WTC11 (cell line): ENCODE measurements around the gene GRM4. TPM values are rescaled to one million over a fixed set of nuclear protein-coding genes. Genes with fewer than 3 reads are reported as not detected.
A peak's percentile ranks its signal among the peaks of the same experiment; 100 is the strongest.
"Not testable (repeated sequence)": the region's sequence is repeated elsewhere in the genome, so short reads cannot be mapped to it uniquely, and the experiment has no call there.

Experiments used
- ATAC-seq: fragments of 200-7000 bp; cut with Tn5 transposase; 2 replicates; pipeline ENCODE4 v1.10.0; 2021; ENCODE audit warnings: mild to moderate bottlenecking, moderate library complexity
- CTCF ChIA-PET: fragments of 300-600 bp; sonication (Branson Sonifier 250); formaldehyde crosslinking; loops from one replicate; lab custom pipeline; 2021; ENCODE audit warnings: antibody characterized with exemption; lab: Charles Lee
- POLR2A ChIA-PET: fragments of 350-600 bp; sonication (Branson Sonifier 250); formaldehyde crosslinking; loops from one replicate; lab custom pipeline; 2021; ENCODE audit warnings: antibody characterized with exemption; lab: Charles Lee
- DNase-seq: peaks from one replicate; pipeline ENCODE4 v3.0.0; 2021; ENCODE audit warnings: low spot score
- H3K27ac Mint-ChIP-seq: 2 replicates; pipeline ENCODE4 v1.8.0; 2021; ENCODE audit warnings: mixed read lengths
- H3K27me3 Mint-ChIP-seq: 2 replicates; pipeline ENCODE4 v1.8.0; 2021; ENCODE audit warnings: low read depth, mild to moderate bottlenecking, moderate library complexity, mixed read lengths
- H3K36me3 Mint-ChIP-seq: 2 replicates; pipeline ENCODE4 v1.8.0; 2021; ENCODE audit warnings: mixed read lengths
- H3K4me1 Mint-ChIP-seq: 2 replicates; pipeline ENCODE4 v1.8.0; 2022; ENCODE audit warnings: mixed read lengths
- H3K4me3 Mint-ChIP-seq: 2 replicates; pipeline ENCODE4 v1.8.0; 2021; ENCODE audit warnings: mild to moderate bottlenecking, moderate library complexity, mixed read lengths
- H3K9me3 Mint-ChIP-seq: 2 replicates; pipeline ENCODE4 v1.8.0; 2021; ENCODE audit warnings: mixed read lengths
- ATF3 ChIP-seq: sonication (generic); formaldehyde crosslinking; conservative IDR thresholded peaks from 2 replicates; pipeline ENCODE4 v1.8.1; 2022; ENCODE audit warnings: mild to moderate bottlenecking, missing genetic modification reagents
- CREM ChIP-seq: sonication (generic); formaldehyde crosslinking; IDR thresholded peaks from 2 replicates; pipeline ENCODE4 v1.8.1; 2022; ENCODE audit warnings: mild to moderate bottlenecking, missing genetic modification reagents, moderate library complexity
- E2F4 ChIP-seq: sonication (generic); formaldehyde crosslinking; IDR thresholded peaks from 2 replicates; pipeline ENCODE4 v1.8.1; 2022; ENCODE audit warnings: low read depth, mild to moderate bottlenecking, moderate library complexity, missing genetic modification reagents, borderline replicate concordance
- FOXK1 ChIP-seq: sonication (generic); formaldehyde crosslinking; IDR thresholded peaks from 2 replicates; pipeline ENCODE4 v1.8.0; 2022; ENCODE audit warnings: mild to moderate bottlenecking, moderate library complexity, missing genetic modification reagents
- KAT7 ChIP-seq: sonication (generic); formaldehyde crosslinking; IDR thresholded peaks from 2 replicates; pipeline ENCODE4 v1.8.1; 2023; ENCODE audit warnings: missing genetic modification reagents, mild to moderate bottlenecking, borderline replicate concordance
- NFYB ChIP-seq: sonication (generic); formaldehyde crosslinking; conservative IDR thresholded peaks from 2 replicates; pipeline ENCODE4 v1.8.0; 2022; ENCODE audit warnings: low read depth, missing genetic modification reagents
- NR2C2 ChIP-seq: sonication (generic); formaldehyde crosslinking; IDR thresholded peaks from 2 replicates; pipeline ENCODE4 v1.8.0; 2022; ENCODE audit warnings: mild to moderate bottlenecking, missing genetic modification reagents
- ZNF396 ChIP-seq: fragments of 250-450 bp; sonication (Bioruptor Pico); IDR thresholded peaks from 2 replicates; pipeline ENCODE4 v1.8.0; 2021; ENCODE audit warnings: mild to moderate bottlenecking, moderate library complexity, borderline replicate concordance
- total RNA-seq: library from RNA; stranded (reverse); gene quantifications from 3 replicates; pipeline ENCODE4 v1.2.3, GENCODE V29; 2021
- TF ChIP-seq, protein P1 (sequence below): sonication (generic); formaldehyde crosslinking; IDR thresholded peaks from 2 replicates; pipeline ENCODE4 v1.8.0; 2022; ENCODE audit warnings: missing genetic modification reagents
- TF ChIP-seq, protein P2 (sequence below): sonication (generic); formaldehyde crosslinking; IDR thresholded peaks from 2 replicates; pipeline ENCODE4 v1.8.1; 2023; ENCODE audit warnings: mild to moderate bottlenecking, missing genetic modification reagents, moderate library complexity

The GRM4 gene
- total RNA-seq, 1 experiment from 2014 or later = 34.5 TPM

DNA sequence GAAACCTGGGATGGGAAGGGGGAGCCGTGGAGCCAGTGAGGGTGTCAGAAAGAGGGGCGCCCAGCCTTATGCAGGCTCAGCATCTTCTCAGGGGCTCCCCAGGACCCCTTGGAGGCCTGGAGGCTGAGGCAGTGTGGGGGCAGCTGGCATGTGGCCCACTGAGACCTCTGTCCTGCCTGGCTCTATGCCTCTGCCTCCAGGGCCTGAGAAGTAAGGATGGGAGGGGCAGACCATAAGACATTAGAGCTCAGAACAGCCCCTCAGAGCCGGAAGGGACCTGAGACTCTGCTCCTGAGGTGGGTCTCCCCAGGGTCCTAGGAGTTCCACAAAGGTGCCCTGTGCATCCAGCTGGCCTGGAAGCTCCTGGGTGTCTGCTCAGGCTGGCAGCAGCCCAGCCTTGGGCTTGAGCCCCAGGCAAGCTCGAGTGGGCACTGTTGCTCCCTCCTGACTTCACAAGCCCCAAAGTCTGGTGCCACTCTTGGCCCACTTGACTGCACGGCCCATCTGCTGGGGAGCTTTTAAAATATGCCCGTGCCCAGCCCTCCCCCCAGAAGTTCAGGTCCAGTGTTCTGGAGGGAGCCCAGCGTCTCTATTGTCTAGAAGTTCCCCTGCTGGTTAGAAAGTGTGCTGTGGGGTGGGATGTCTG lies 126.8 kb downstream of the GRM4 start:
- no peak for DNase-seq
- peaks cover 6% of the 10 kb centered on the region for H3K4me1 Mint-ChIP-seq
- POLR2A ChIA-PET = no interaction called here
- no peak for TF ChIP-seq ZNF396 (CRISPR knock-in tag)
- TF ChIP-seq, all 79 proteins: peak for 0
- CTCF ChIA-PET = interaction anchor here (0.5 to 0.8 kb wide), 2 partner anchors 9 to 229 kb away, joined by 6 read pairs; no protein-coding TSS in a partner anchor
- H3K4me3 Mint-ChIP-seq = no peak overlapping the region
- H3K27me3 Mint-ChIP-seq = peaks cover 12% of the 10 kb centered on the region
- no peak overlapping the region for H3K27ac Mint-ChIP-seq
- ATAC-seq = no peak
- H3K9me3 Mint-ChIP-seq = peaks cover 10% of the 10 kb centered on the region
- peaks cover 13% of the 10 kb centered on the region for H3K36me3 Mint-ChIP-seq

- no peak overlapping the region for H3K4me3 Mint-ChIP-seq
- peaks cover 9% of the 10 kb centered on the region for H3K9me3 Mint-ChIP-seq
- TF ChIP-seq E2F4 (no peak), NR2C2 (CRISPR knock-in tag) (no peak), FOXK1 (CRISPR knock-in tag) (no peak), KAT7 (CRISPR knock-in tag) (no peak), CREM (CRISPR knock-in tag) (no peak)
- TF ChIP-seq, protein P1, sequence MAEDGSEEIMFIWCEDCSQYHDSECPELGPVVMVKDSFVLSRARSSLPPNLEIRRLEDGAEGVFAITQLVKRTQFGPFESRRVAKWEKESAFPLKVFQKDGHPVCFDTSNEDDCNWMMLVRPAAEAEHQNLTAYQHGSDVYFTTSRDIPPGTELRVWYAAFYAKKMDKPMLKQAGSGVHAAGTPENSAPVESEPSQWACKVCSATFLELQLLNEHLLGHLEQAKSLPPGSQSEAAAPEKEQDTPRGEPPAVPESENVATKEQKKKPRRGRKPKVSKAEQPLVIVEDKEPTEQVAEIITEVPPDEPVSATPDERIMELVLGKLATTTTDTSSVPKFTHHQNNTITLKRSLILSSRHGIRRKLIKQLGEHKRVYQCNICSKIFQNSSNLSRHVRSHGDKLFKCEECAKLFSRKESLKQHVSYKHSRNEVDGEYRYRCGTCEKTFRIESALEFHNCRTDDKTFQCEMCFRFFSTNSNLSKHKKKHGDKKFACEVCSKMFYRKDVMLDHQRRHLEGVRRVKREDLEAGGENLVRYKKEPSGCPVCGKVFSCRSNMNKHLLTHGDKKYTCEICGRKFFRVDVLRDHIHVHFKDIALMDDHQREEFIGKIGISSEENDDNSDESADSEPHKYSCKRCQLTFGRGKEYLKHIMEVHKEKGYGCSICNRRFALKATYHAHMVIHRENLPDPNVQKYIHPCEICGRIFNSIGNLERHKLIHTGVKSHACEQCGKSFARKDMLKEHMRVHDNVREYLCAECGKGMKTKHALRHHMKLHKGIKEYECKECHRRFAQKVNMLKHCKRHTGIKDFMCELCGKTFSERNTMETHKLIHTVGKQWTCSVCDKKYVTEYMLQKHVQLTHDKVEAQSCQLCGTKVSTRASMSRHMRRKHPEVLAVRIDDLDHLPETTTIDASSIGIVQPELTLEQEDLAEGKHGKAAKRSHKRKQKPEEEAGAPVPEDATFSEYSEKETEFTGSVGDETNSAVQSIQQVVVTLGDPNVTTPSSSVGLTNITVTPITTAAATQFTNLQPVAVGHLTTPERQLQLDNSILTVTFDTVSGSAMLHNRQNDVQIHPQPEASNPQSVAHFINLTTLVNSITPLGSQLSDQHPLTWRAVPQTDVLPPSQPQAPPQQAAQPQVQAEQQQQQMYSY (CRISPR knock-in tag) = no peak
- TF ChIP-seq, protein P2, sequence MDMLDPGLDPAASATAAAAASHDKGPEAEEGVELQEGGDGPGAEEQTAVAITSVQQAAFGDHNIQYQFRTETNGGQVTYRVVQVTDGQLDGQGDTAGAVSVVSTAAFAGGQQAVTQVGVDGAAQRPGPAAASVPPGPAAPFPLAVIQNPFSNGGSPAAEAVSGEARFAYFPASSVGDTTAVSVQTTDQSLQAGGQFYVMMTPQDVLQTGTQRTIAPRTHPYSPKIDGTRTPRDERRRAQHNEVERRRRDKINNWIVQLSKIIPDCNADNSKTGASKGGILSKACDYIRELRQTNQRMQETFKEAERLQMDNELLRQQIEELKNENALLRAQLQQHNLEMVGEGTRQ (CRISPR knock-in tag) = no peak
- ChIA-PET POLR2A (no interaction called here), CTCF (interaction anchor here (0.7 to 3.2 kb wide), 2 partner anchors 59 to 167 kb away, joined by 4 to 14 read pairs; no protein-coding TSS in a partner anchor)
- peaks cover 6% of the 10 kb centered on the region for H3K4me1 Mint-ChIP-seq
- ATAC-seq = no peak
- peaks cover 8% of the 10 kb centered on the region for H3K36me3 Mint-ChIP-seq
- DNase-seq = no peak
- no peak overlapping the region for H3K27ac Mint-ChIP-seq
- H3K27me3 Mint-ChIP-seq = peaks cover 12% of the 10 kb centered on the region
Measured at GRCh38 chr6:34018026-34018425, 127.9 kb downstream of the GRM4 start.

GRCh38 chr6:34017106-34017805 lies 128.6 kb downstream of the GRM4 start:
- POLR2A ChIA-PET = no interaction called here

GRCh38 chr6:34016573-34016972 lies 129.3 kb downstream of the GRM4 start:
- CTCF ChIA-PET = interaction anchor here (0.6 to 3.2 kb wide), 4 partner anchors 11 to 58 kb away, joined by 3 to 14 read pairs (median 8); no protein-coding TSS in a partner anchor
- H3K4me3 Mint-ChIP-seq = not testable (repeated sequence)

More at GRCh38 chr6:34017106-34017805, 128.6 kb downstream of the GRM4 start:
- DNase-seq = no peak
- no peak overlapping the region for H3K4me3 Mint-ChIP-seq
- CTCF ChIA-PET = interaction anchor here (1.0 to 3.2 kb wide), 2 partner anchors 11 to 59 kb away, joined by 3 to 14 read pairs; no protein-coding TSS in a partner anchor
- no peak for ATAC-seq
- H3K27ac Mint-ChIP-seq = no peak overlapping the region
- no peak for TF ChIP-seq ATF3 (CRISPR knock-in tag)
- TF ChIP-seq, all 79 proteins: peak for 0
- Mint-ChIP-seq H3K9me3 (peaks cover 9% of the 10 kb centered on the region), H3K36me3 (peaks cover 8% of the 10 kb centered on the region), H3K4me1 (peaks cover 6% of the 10 kb centered on the region), H3K27me3 (peaks cover 12% of the 10 kb centered on the region)

More at GRCh38 chr6:34016573-34016972, 129.3 kb downstream of the GRM4 start:
- POLR2A ChIA-PET, H3K9me3 Mint-ChIP-seq, DNase-seq, H3K27ac Mint-ChIP-seq, ATAC-seq, H3K4me1 Mint-ChIP-seq, H3K36me3 Mint-ChIP-seq: not testable (repeated sequence)
- H3K27me3 Mint-ChIP-seq = peaks cover 12% of the 10 kb centered on the region
- TF ChIP-seq NFYB = 0 out of 2 replicates have a peak, but pooled peaks have one; percentile 17
